HepG2 (cell line): ENCODE data around the gene GDF15. TPM values are rescaled to one million over a fixed set of nuclear protein-coding genes. Genes with fewer than 3 reads are reported as not detected.

ENCODE experiments used
- ADNP ChIP-seq: sonication (generic); formaldehyde crosslinking; IDR thresholded peaks from 2 replicates; pipeline ENCODE4 v1.4.0; 2020; ENCODE audit warnings: missing genetic modification reagents
- AGO2 ChIP-seq: fragments of 200-400 bp; formaldehyde crosslinking; optimal IDR thresholded peaks from 2 replicates; pipeline ENCODE3; 2017; ENCODE audit warnings: mild to moderate bottlenecking, low read depth, low read length, moderate library complexity
- ELF1 ChIP-seq: sonication (generic); formaldehyde crosslinking; IDR thresholded peaks from 2 replicates; pipeline ENCODE4 v1.4.0; 2020; ENCODE audit warnings: missing genetic modification reagents
- ELF4 ChIP-seq: sonication (generic); formaldehyde crosslinking; IDR thresholded peaks from 2 replicates; pipeline ENCODE4 v1.5.0; 2020; ENCODE audit warnings: missing genetic modification reagents, mild to moderate bottlenecking, moderate library complexity, borderline replicate concordance
- GTF2F1 ChIP-seq: fragments of 150-350 bp; IDR thresholded peaks from 2 replicates; pipeline ENCODE4 v1.6.1; 2014; ENCODE audit warnings: low read length
- HNRNPL ChIP-seq: fragments of 200-400 bp; formaldehyde crosslinking; IDR thresholded peaks from 2 replicates; pipeline ENCODE4 v1.6.1; 2017; ENCODE audit warnings: mild to moderate bottlenecking, low read depth, low read length
- KLF12 ChIP-seq: sonication (generic); formaldehyde crosslinking; IDR thresholded peaks from 2 replicates; pipeline ENCODE4 v1.4.0; 2020; ENCODE audit warnings: missing genetic modification reagents, borderline replicate concordance
- MBNL3 ChIP-seq: fragments of 250-450 bp; sonication (Bioruptor Pico); conservative IDR thresholded peaks from 2 replicates; pipeline ENCODE4 v1.8.0; 2022; ENCODE audit warnings: mild to moderate bottlenecking, inconsistent platforms
- MIER3 ChIP-seq: IDR thresholded peaks from 2 replicates; pipeline ENCODE4 v1.6.1; 2016; ENCODE audit warnings: missing compliant biosample characterization, borderline replicate concordance
- NFYB ChIP-seq: sonication (generic); formaldehyde crosslinking; IDR thresholded peaks from 2 replicates; pipeline ENCODE4 v1.4.0; 2020; ENCODE audit warnings: missing genetic modification reagents
- PPARG ChIP-seq: conservative IDR thresholded peaks from 2 replicates; pipeline ENCODE4 v1.6.1; 2016; ENCODE audit warnings: missing biosample characterization, missing genetic modification reagents
- PREB ChIP-seq: sonication (generic); formaldehyde crosslinking; IDR thresholded peaks from 2 replicates; pipeline ENCODE4 v1.4.0; 2020; ENCODE audit warnings: missing genetic modification reagents
- REXO4 ChIP-seq: sonication (generic); formaldehyde crosslinking; IDR thresholded peaks from 2 replicates; pipeline ENCODE4 v1.8.0; 2022; ENCODE audit warnings: missing genetic modification reagents, mild to moderate bottlenecking, borderline replicate concordance
- RFXANK ChIP-seq: IDR thresholded peaks from 2 replicates; pipeline ENCODE4 v1.6.1; 2016
- SOX5 ChIP-seq: IDR thresholded peaks from 2 replicates; pipeline ENCODE4 v1.6.1; 2016; ENCODE audit warnings: borderline replicate concordance
- SP5 ChIP-seq: IDR thresholded peaks from 2 replicates; pipeline ENCODE4 v1.6.1; 2016; ENCODE audit warnings: low read depth, borderline replicate concordance
- TFDP2 ChIP-seq: sonication (generic); formaldehyde crosslinking; IDR thresholded peaks from 2 replicates; pipeline ENCODE4 v1.4.0; 2020; ENCODE audit warnings: missing genetic modification reagents
- ZNF121 ChIP-seq: sonication (generic); formaldehyde crosslinking; IDR thresholded peaks from 2 replicates; pipeline ENCODE4 v1.5.0; 2020; ENCODE audit warnings: mild to moderate bottlenecking, missing genetic modification reagents
- ZNF354B ChIP-seq: sonication (generic); formaldehyde crosslinking; IDR thresholded peaks from 2 replicates; pipeline ENCODE4 v1.8.0; 2022; ENCODE audit warnings: mild to moderate bottlenecking, missing genetic modification reagents
- ZNF501 ChIP-seq: sonication (generic); formaldehyde crosslinking; IDR thresholded peaks from 2 replicates; pipeline ENCODE4 v1.5.1; 2020; ENCODE audit warnings: mild to moderate bottlenecking, moderate library complexity, missing genetic modification reagents
- ZNF615 ChIP-seq: sonication (generic); formaldehyde crosslinking; IDR thresholded peaks from 2 replicates; pipeline ENCODE4 v1.5.0; 2020; ENCODE audit warnings: mild to moderate bottlenecking, missing genetic modification reagents, borderline replicate concordance
- ZNF660 ChIP-seq: sonication (generic); formaldehyde crosslinking; IDR thresholded peaks from 2 replicates; pipeline ENCODE4 v1.5.1; 2020; ENCODE audit warnings: mild to moderate bottlenecking, low read depth, missing genetic modification reagents, borderline replicate concordance
- ZNF883 ChIP-seq: sonication (generic); formaldehyde crosslinking; IDR thresholded peaks from 2 replicates; pipeline ENCODE4 v1.5.1; 2020; ENCODE audit warnings: mild to moderate bottlenecking, missing genetic modification reagents; ENCODE audit errors: not compliant biosample characterization
- polyA plus RNA-seq, 8 experiments: library from polyadenylated mRNA; depleted of rRNA in 3 of 8; stranded (reverse) in 7 of 8; unstranded in 1 of 8; fragments of >200 nt; fragmentation: Illumina TruSeq in 4 of 8; extraction: Trizol in 4 of 8; gene quantifications; 2 replicates each; pipeline versions ENCODE4 v1.2.1 to v1.2.3, GENCODE V29; 2011 to 2016; ENCODE audit warnings: low read depth in 4 of 8, missing spikeins in 1 of 8, mixed read lengths in 1 of 8; ENCODE audit not compliant: insufficient read depth in 1 of 8
- total RNA-seq, 5 experiments: library from RNA; depleted of rRNA; stranded (reverse); fragments of >200 nt; fragmentation: Illumina TruSeq; extraction: Trizol; gene quantifications; 2 replicates each; pipeline ENCODE4 v1.2.3, GENCODE V29; 2016; ENCODE audit warnings: low read depth in 1 of 5
- TF ChIP-seq, protein P1 (sequence below): sonication (generic); formaldehyde crosslinking; conservative IDR thresholded peaks from 2 replicates; pipeline ENCODE4 v1.8.0; 2022; ENCODE audit warnings: mild to moderate bottlenecking, moderate library complexity, missing genetic modification reagents

Gene GDF15
- total and polyA plus RNA-seq, 2 of the 13 experiments (the other 11 are each of a cell fraction or from before 2014, with no cell fraction given): 146 to 422 TPM

GRCh38 chr19:18418483-18419194 lies 32.7 kb downstream of the GDF15 start (continued):
- TF ChIP-seq, protein P1, sequence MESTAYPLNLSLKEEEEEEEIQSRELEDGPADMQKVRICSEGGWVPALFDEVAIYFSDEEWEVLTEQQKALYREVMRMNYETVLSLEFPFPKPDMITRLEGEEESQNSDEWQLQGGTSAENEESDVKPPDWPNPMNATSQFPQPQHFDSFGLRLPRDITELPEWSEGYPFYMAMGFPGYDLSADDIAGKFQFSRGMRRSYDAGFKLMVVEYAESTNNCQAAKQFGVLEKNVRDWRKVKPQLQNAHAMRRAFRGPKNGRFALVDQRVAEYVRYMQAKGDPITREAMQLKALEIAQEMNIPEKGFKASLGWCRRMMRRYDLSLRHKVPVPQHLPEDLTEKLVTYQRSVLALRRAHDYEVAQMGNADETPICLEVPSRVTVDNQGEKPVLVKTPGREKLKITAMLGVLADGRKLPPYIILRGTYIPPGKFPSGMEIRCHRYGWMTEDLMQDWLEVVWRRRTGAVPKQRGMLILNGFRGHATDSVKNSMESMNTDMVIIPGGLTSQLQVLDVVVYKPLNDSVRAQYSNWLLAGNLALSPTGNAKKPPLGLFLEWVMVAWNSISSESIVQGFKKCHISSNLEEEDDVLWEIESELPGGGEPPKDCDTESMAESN: no peak
- TF ChIP-seq RFXANK (no peak), ZNF121 (CRISPR knock-in tag) (no peak), PREB (no peak), TFDP2 (CRISPR knock-in tag) (no peak), GTF2F1 (no peak), ELF1 (CRISPR knock-in tag) (no peak), SOX5 (no peak), ZNF660 (no peak), ADNP (CRISPR knock-in tag) (0 out of 2 replicates have a peak, but pooled peaks have one; percentile 7), ZNF501 (CRISPR knock-in tag) (peak; percentile 21; the same call in 1 of the 2 replicates), REXO4 (CRISPR knock-in tag) (no peak; the same call in 1 of the 2 replicates), MIER3 (CRISPR knock-in tag) (no peak), ZNF883 (CRISPR knock-in tag) (no peak), ZNF354B (CRISPR knock-in tag) (0 out of 2 replicates have a peak, but pooled peaks have one; percentile 39), KLF12 (no peak), NFYB (CRISPR knock-in tag) (no peak), PPARG (CRISPR knock-in tag) (no peak), ELF4 (no peak), MBNL3 (CRISPR knock-in tag) (no peak), SP5 (CRISPR knock-in tag) (no peak), AGO2 (peak; percentile 51), ZNF615 (CRISPR knock-in tag) (no peak), HNRNPL (peak; percentile 74; the same call in 1 of the 2 replicates)
